ENCODE measurements around the gene AOX1. TPM values are rescaled to one million over a fixed set of nuclear protein-coding genes. Genes with fewer than 3 reads are reported as not detected.

Gene AOX1
- total and polyA plus RNA-seq, 7 donors = 1.6 to 65.5 (median 27.0) TPM

DNA sequence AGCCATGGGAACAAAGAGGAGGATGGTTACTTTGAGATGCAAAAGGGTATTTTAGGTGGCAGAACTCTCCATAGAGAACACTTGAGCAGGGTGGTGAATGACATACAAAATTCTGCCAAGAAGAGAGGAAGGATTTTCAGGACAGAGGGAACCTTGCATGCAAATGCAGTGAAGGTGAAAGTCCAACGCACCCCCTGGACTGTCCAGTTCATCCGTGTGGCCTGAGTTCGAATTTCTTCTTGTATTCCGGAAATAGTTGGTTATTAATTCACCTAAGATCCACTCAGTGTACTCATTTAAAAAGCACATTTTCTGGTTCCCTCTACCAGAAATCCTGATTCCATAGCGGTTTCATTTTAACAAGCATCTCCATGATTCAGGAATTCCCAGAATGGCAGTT lies 5.5 kb downstream of the AOX1 start:
- intact Hi-C loops (cut with DNase I) = no loop called here
- H3K9me3 ChIP-seq = no peaks in the 10 kb centered on the region
- TF ChIP-seq POLR2AphosphoS5 (IDR thresholded peaks at IDR 0.05) = no peak
- TF ChIP-seq POLR2A (IDR thresholded peaks at IDR 0.05) = no peak
- TF ChIP-seq, protein P1, sequence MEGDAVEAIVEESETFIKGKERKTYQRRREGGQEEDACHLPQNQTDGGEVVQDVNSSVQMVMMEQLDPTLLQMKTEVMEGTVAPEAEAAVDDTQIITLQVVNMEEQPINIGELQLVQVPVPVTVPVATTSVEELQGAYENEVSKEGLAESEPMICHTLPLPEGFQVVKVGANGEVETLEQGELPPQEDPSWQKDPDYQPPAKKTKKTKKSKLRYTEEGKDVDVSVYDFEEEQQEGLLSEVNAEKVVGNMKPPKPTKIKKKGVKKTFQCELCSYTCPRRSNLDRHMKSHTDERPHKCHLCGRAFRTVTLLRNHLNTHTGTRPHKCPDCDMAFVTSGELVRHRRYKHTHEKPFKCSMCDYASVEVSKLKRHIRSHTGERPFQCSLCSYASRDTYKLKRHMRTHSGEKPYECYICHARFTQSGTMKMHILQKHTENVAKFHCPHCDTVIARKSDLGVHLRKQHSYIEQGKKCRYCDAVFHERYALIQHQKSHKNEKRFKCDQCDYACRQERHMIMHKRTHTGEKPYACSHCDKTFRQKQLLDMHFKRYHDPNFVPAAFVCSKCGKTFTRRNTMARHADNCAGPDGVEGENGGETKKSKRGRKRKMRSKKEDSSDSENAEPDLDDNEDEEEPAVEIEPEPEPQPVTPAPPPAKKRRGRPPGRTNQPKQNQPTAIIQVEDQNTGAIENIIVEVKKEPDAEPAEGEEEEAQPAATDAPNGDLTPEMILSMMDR (IDR thresholded peaks at IDR 0.05) = no peak
- no peak for TF ChIP-seq EP300 (IDR thresholded peaks at IDR 0.05)
- H3K27me3 ChIP-seq = no peaks in the 10 kb centered on the region
- DNase-seq = no peak
- WGBS, 2 donors = 82 to 88% methylated on average over 5 of the region's 5 CpGs
- no peak overlapping the region for H3K4me3 ChIP-seq
- H3K4me1 ChIP-seq = no peaks in the 10 kb centered on the region
- no peaks in the 10 kb centered on the region for H3K36me3 ChIP-seq
- no peak overlapping the region for H3K27ac ChIP-seq

DNA sequence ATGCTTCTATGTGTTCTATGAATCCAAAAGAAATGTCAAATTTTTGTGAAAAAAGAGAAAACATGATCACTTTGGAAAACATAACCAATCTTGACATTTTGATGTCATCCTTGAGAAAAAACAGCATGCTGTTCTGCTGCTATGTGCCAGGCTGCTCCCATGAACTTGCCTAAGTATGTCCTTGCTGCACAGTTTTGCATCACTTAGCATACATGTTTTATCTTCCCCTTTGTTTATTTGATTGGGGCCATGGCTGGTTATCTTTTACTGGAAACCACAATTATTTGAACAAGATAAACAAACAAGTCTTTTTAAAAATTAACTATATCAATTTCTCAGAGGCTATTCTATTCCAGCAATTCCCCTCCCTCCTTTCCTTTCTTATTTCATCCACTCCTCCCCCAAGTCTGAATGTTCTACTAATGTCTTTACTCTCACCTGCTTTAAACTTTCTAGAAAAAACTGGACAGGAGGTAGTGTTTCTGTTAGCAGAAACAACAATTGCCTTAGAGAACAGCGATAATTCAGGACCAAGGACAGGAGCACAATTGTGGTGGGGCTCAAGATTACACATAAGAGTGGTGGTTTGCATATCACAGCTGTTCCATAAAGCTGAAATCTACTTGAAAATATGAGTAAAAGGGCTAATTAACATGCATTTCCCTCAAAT lies 6.7 kb downstream of the AOX1 start:
- Histone ChIP-seq H3K4me3 (no peak overlapping the region), H3K27me3 (no peaks in the 10 kb centered on the region), H3K4me1 (no peaks in the 10 kb centered on the region), H3K27ac (no peak overlapping the region), H3K36me3 (no peaks in the 10 kb centered on the region), H3K9me3 (no peaks in the 10 kb centered on the region)
- TF ChIP-seq POLR2AphosphoS5 (IDR thresholded peaks at IDR 0.05) = peak in 1 of 4 donors; percentile 18
- TF ChIP-seq, protein P1 (IDR thresholded peaks at IDR 0.05) = no peak
- WGBS, 2 donors = 41 to 68% methylated on average over 1 of the region's 1 CpG
- DNase-seq = no peak
- intact Hi-C loops (cut with DNase I) = no loop called here

DNA sequence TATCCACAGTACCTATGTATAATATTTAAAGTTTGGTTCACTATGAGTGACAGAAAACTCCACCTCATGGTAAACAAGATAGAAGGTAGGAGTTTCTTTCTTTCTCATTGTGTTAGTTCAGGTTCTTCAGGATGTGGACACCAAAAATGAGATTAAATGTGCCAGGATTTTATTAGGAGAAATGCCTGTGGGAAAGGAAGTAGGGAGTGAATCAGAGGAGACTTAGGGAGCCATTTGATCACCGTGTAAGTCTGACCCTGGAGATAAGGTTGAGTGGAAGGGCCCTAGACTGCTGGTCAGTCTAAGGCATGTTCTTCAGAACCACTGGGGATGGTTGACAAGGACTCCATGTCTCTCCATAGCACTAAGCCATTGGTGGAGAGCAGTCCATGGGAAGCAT lies 8.1 kb downstream of the AOX1 start:
- no peak for DNase-seq
- H3K27me3 ChIP-seq = no peaks in the 10 kb centered on the region
- H3K4me1 ChIP-seq = no peaks in the 10 kb centered on the region
- H3K36me3 ChIP-seq = no peaks in the 10 kb centered on the region
- 81 to 86% methylated on average over 1 of the region's 1 CpG for WGBS, 2 donors
- no peak overlapping the region for H3K4me3 ChIP-seq
- no peak for TF ChIP-seq POLR2AphosphoS5 (IDR thresholded peaks at IDR 0.05)
- no peak for TF ChIP-seq EP300 (IDR thresholded peaks at IDR 0.05)
- TF ChIP-seq POLR2A (IDR thresholded peaks at IDR 0.05) = no peak
- TF ChIP-seq, protein P1 (IDR thresholded peaks at IDR 0.05) = no peak
- no peak overlapping the region for H3K27ac ChIP-seq
- no peaks in the 10 kb centered on the region for H3K9me3 ChIP-seq
- intact Hi-C loops (cut with DNase I) = no loop called here

DNA sequence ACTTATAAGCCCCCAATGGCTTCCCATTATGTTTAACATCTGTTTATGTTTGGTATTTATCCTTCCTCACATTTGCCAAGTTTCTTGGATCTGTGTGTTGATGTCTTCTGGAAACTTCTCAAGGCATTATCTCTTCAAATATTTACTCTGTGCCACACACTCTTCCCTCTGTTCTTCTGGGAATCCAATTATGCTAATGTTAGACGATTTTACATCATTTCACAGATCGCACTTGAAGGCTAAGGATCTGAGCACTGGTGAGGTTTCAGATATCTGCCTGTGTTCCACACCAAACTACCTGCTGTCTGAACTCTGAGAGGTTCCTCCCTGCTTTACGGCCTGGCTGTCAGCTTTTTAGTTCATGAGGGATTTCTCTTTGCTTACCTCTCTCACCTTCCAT lies 10.1 kb downstream of the AOX1 start:
- intact Hi-C loops (cut with DNase I) = no loop called here
- no peaks in the 10 kb centered on the region for H3K27me3 ChIP-seq
- WGBS, 2 donors = 36 to 72% methylated on average over 3 of the region's 3 CpGs
- H3K4me3 ChIP-seq = no peak overlapping the region
- H3K9me3 ChIP-seq = no peaks in the 10 kb centered on the region
- no peaks in the 10 kb centered on the region for H3K36me3 ChIP-seq
- no peak for TF ChIP-seq POLR2A (IDR thresholded peaks at IDR 0.05)
- no peak for DNase-seq
- no peak overlapping the region for H3K27ac ChIP-seq
- no peaks in the 10 kb centered on the region for H3K4me1 ChIP-seq

DNA sequence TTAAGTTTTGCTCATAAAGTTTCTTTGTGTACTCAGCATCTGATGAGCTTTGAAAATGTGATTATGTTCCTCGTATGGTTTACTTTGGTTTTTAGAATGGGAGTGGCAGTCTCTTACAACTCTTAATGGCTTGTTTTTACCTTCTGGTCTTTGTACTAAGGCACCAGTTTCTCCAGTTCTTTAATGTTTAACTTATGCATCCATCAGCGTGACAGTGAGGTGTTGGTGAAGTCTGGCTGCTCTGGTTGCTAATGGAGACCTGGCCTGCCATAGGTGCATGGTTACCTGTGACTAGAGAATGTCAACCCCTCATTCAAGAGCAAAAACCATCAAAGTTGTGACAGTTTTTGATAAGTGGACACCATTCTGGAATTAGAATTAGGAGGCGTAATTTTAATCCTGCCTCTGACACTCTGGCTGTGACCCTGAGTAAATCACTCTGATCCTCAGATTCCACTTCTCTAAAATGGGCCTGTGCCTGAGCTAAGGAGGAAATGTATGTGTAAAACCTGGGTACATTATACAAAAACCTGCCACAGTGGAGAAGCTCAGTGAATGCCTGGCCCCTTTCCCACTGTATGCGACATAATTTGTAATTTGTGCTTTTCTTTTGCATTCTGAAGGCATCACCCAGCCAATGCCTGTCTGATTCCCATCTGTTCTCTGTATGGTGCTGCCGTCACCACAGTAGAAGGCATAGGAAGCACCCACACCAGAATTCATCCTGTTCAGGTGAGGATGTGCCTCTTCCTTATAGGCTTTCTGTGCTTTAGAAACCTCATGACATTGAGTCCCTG lies 11.2 kb downstream of the AOX1 start:
- H3K27me3 ChIP-seq = no peaks in the 10 kb centered on the region
- no peaks in the 10 kb centered on the region for H3K9me3 ChIP-seq
- intact Hi-C loops (cut with DNase I) = no loop called here
- 47 to 78% methylated on average over 5 of the region's 5 CpGs for WGBS, 2 donors
- no peak for TF ChIP-seq POLR2AphosphoS5 (IDR thresholded peaks at IDR 0.05)
- TF ChIP-seq POLR2A (IDR thresholded peaks at IDR 0.05) = no peak
- TF ChIP-seq, protein P1 (IDR thresholded peaks at IDR 0.05) = no peak
- H3K4me1 ChIP-seq = no peaks in the 10 kb centered on the region
- H3K27ac ChIP-seq = no peak overlapping the region
- H3K36me3 ChIP-seq = no peaks in the 10 kb centered on the region
- DNase-seq = no peak
- no peak overlapping the region for H3K4me3 ChIP-seq

Data from sigmoid colon (tissue), 7 donors.